IPS-18c (cell line): ENCODE results near the gene BNIP3.

Experiments
- H3K4me3 ChIP-seq: 2 replicates; pipeline ENCODE4 v1.7.0; 2013; ENCODE audit warnings: low read depth, mild to moderate bottlenecking, low read length, moderate library complexity; ENCODE audit not compliant: insufficient read depth
- H3K9me3 ChIP-seq: one replicate; pipeline ENCODE4 v1.6.1; 2013; ENCODE audit warnings: mild to moderate bottlenecking, low read length, moderate library complexity; ENCODE audit not compliant: control insufficient read depth, insufficient read depth

BNIP3 gene

GRCh38 chr10:131981429-131982184 lies at the start of gene BNIP3:
BNIP3 (minus strand) TSS chr10:131981923; CDS start chr10:131981806, 117 bp downstream.
- H3K9me3 ChIP-seq: no peaks in the 10 kb centered on the region
- peak within 1 kb of the TSS; percentile 74 for H3K4me3 ChIP-seq

- no peaks in the 10 kb centered on the region for H3K9me3 ChIP-seq
- no peak overlapping the region for H3K4me3 ChIP-seq
These were observed 49.3 kb upstream of the BNIP3 start for GRCh38 chr10:132030898-132031463.

- Histone ChIP-seq H3K4me3 (no peak overlapping the region), H3K9me3 (no peaks in the 10 kb centered on the region)
These were observed 47.0 kb upstream of the BNIP3 start for GRCh38 chr10:132028706-132029105.

GRCh38 chr10:132027423-132027983 lies 45.8 kb upstream of the BNIP3 start:
- H3K4me3 ChIP-seq: no peak overlapping the region
- H3K9me3 ChIP-seq: no peaks in the 10 kb centered on the region

GRCh38 chr10:132023092-132023811 lies 41.5 kb upstream of the BNIP3 start:
- H3K4me3 ChIP-seq: no peak overlapping the region

GRCh38 chr10:132022241-132022640 lies 40.5 kb upstream of the BNIP3 start:
- Histone ChIP-seq H3K9me3 (no peaks in the 10 kb centered on the region), H3K4me3 (no peak overlapping the region)

More at GRCh38 chr10:132023092-132023811, 41.5 kb upstream of the BNIP3 start:
- H3K9me3 ChIP-seq: no peaks in the 10 kb centered on the region

GRCh38 chr10:132021504-132022143 lies 39.9 kb upstream of the BNIP3 start:
- no peak overlapping the region for H3K4me3 ChIP-seq
- no peaks in the 10 kb centered on the region for H3K9me3 ChIP-seq

- Histone ChIP-seq H3K9me3 (no peaks in the 10 kb centered on the region), H3K4me3 (no peak overlapping the region)
These were observed 39.3 kb upstream of the BNIP3 start for GRCh38 chr10:132021046-132021445.

GRCh38 chr10:132020456-132020855 lies 38.7 kb upstream of the BNIP3 start:
- H3K9me3 ChIP-seq: no peaks in the 10 kb centered on the region
- no peak overlapping the region for H3K4me3 ChIP-seq

- H3K9me3 ChIP-seq: no peaks in the 10 kb centered on the region
- H3K4me3 ChIP-seq: no peak overlapping the region
These were observed 37.6 kb upstream of the BNIP3 start for GRCh38 chr10:132019366-132019765.

GRCh38 chr10:132018446-132018845 lies 36.7 kb upstream of the BNIP3 start:
- no peaks in the 10 kb centered on the region for H3K9me3 ChIP-seq

GRCh38 chr10:132016514-132016913 lies 34.8 kb upstream of the BNIP3 start:
- no peak overlapping the region for H3K4me3 ChIP-seq
- H3K9me3 ChIP-seq: no peaks in the 10 kb centered on the region

More at GRCh38 chr10:132018446-132018845, 36.7 kb upstream of the BNIP3 start:
- H3K4me3 ChIP-seq: no peak overlapping the region

GRCh38 chr10:132011445-132011844 lies 29.7 kb upstream of the BNIP3 start:
- Histone ChIP-seq H3K9me3 (no peaks in the 10 kb centered on the region), H3K4me3 (no peak overlapping the region)

GRCh38 chr10:132011024-132011423 lies 29.3 kb upstream of the BNIP3 start:
- Histone ChIP-seq H3K4me3 (no peak overlapping the region), H3K9me3 (no peaks in the 10 kb centered on the region)

- Histone ChIP-seq H3K4me3 (no peak overlapping the region), H3K9me3 (no peaks in the 10 kb centered on the region)
These were observed 28.8 kb upstream of the BNIP3 start for GRCh38 chr10:132010483-132010882.

- peaks cover 3% of the 10 kb centered on the region for H3K9me3 ChIP-seq
- H3K4me3 ChIP-seq: no peak overlapping the region
These were observed 27.9 kb upstream of the BNIP3 start for GRCh38 chr10:132009575-132009974.

GRCh38 chr10:132007681-132008080 lies 26.0 kb upstream of the BNIP3 start:
- H3K4me3 ChIP-seq: no peak overlapping the region
- peaks cover 5% of the 10 kb centered on the region for H3K9me3 ChIP-seq
